GM21786 (cell line): Measurements from ENCODE around the gene MYO15A.
"Not testable (repeated sequence)": the region's sequence is repeated elsewhere in the genome, so short reads cannot be mapped to it uniquely, and the experiment has no call there.

Source experiments
- ATAC-seq: cut with Tn5 transposase; IDR thresholded peaks from one replicate; pipeline ENCODE4 v1.9.1; 2021; ENCODE audit not compliant: unreplicated experiment

The MYO15A gene

GRCh38 chr17:18208092-18208491 is 99.5 kb downstream of the MYO15A start:
- ATAC-seq, result no peak

- no peak for ATAC-seq
These were observed 105.2 kb downstream of the MYO15A start for GRCh38 chr17:18213666-18214270.

- ATAC-seq, result not testable (repeated sequence)
These were observed 108.3 kb downstream of the MYO15A start for GRCh38 chr17:18216906-18217305.

- no peak for ATAC-seq
These were observed 109.0 kb downstream of the MYO15A start for GRCh38 chr17:18217412-18218015.

DNA sequence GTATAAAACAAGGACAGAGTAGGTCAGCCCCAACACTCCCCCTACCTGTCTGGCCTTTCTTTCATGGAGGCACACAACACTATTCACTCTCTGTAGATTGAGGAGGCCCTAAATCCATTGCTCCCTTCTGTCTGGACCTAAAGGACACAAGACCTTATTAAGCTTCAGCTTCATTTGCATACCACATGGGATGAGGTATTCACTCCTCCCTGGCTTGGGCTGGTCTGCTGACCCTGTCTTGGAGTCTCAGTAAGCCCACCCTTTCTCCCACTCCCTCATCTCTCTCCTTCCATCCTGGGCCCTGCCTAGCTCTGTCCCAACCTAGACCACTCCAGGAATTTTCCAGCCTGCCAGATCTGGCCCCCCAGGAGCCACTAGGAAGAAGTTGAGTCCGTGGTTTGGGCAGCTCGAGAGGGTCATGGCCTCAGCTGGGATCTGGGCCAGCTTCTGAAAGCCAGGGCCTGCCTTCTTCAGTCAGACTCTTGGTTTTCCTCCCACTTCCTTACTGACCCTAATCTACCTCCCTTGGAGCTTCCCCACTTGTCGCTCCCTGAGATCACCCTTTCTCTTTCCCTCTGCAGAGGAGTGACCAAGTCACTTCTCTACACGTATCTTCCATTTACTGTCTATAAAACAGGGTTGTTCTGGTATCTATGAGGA is 110.3 kb downstream of the MYO15A start:
- ATAC-seq, result no peak

DNA sequence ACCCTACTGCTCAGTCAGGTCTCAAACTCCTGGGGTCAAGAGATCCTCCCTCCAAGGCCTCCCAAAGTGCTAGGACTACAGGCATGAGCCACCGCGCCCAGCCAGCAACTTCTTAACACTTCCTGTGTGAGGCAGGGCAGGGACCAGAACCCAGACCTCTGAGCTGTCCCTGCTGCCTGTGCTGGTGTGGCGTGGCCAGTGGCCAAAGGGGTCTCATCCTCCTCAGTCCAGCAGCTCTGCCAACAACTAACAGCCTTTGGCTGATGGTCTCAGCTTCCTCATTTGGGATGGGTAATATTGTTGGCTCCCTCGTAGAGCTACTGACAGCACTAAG is 115.5 kb downstream of the MYO15A start:
- no peak for ATAC-seq

DNA sequence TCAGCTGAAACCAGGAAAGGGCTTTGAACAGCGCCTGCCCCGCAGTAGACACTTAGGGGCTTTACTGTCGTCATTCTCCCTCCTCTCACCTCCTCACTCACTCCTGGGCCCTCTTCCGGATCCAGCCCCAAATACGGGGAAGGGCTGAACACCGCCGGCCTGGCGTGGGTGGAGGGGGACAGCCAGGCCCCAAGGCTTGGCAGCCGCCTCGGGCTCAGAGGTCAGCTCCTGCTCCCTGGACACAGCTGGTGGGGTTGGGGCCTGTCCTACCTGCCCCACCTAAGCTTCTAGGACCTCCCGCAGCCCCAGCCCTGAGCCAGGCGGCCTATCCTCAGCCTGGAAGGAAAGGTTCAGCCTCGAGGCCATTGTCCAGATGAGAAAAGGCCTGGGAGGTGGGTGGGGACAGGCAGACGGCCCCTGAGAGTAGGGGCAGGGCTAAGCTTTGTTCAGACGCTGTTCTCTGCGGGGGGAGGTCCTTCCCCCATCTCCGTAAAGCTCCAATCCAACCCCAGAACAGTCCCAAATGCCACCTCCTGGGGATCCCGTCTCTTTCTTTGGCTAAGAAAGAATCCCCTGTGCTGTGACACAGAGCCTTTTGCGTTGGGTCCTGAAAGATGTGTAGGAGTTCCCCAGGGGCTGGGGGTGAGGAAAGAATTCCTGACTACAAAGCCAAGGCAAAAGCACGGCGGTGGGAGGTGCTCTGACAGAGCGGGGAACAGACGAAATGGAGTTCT is 116.0 kb downstream of the MYO15A start:
- no peak for ATAC-seq

DNA sequence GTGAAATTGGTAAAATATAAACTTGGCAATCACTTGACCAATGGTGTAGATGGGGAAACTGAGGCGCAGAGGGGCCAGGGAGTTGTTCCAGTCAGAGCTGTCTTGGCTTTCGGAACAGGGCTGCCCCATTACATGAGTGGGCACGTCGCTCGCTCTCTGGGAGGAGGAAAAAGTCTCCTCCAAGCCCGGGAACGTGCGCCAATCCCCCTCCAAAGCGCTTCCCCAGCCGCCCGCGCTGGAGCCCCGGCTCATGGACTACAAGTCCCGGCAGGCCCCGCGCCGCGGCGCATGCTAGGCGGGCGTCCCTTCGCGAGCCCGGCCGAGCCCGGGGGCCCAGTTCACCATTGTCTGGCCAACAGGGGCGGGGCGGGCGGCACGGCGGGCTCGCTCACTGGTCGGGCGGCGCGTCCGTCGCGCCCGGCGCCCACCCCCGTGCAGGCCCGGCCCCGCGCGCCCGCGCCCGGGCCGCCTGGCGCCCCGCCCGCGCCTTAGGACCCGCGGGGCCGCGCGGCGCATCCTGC is 116.6 kb downstream of the MYO15A start, which contains the start of gene LLGL1:
Gene LLGL1 (plus strand): TSS at position 515 of the 521 bp plus-strand sequence. CDS start 48 bp downstream, outside the sequence.
- ATAC-seq, result peak; percentile 73

DNA sequence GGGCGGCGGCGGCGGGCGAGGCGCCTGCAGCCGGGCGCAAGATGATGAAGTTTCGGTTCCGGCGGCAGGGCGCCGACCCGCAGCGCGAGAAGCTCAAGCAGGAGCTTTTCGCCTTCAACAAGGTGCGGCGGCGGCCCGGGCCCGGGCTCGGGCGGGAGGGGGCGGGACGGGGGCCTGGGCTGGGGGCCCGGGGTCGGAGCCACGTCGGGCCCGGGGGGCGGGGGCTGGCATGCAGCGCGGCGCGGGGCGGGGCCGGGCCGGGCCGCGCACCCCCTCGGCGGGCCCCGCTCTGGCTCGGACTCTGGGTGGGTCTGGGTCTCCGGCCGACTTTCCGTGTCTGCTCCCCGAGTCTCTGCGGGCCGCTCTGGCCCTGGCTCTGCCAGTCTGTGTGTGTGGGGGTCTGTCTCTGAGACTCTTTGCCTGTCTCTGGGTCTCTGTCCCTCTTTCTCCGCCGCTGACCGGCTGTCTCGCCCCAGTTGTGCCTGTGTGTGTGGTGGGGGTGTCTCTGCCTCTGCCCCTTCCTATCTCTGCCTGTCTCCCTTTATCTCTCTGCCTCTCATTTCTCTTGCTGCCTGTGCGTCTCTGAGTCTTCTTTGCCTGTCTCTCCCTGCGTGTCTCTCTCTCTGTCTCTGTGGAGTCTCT is 117.2 kb downstream of the MYO15A start:
- ATAC-seq, result peak; percentile 15

- no peak for ATAC-seq
These were observed 117.9 kb downstream of the MYO15A start for GRCh38 chr17:18226284-18226945.

- no peak for ATAC-seq
These were observed 119.1 kb downstream of the MYO15A start for GRCh38 chr17:18227635-18228034.

DNA sequence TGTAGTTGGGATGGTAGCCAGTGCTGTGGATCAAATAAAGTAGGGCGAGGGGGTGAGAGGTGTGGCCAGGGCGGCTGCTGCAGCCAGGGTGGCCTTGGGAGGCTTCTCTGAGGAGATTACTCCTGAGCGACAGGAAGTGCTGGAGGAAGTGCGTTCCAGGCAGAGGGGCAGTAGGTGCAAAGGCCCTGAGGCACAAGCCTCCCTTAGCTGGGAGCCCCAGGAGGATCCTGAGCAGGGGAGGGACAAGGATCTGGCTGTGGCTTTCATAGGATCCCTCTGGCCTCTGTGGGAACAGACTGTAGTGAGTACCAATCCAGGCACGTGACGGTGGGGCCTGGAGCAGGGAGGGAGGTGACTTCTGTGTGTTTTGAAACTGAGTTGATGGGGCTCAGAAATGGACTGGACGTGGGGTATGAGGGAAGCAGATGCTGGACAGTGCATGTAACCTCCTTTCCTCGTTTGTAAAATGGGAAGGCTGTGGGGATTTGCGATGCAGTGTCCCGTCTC is 119.7 kb downstream of the MYO15A start:
- no peak for ATAC-seq

- no peak for ATAC-seq
These were observed 120.7 kb downstream of the MYO15A start for GRCh38 chr17:18229254-18229653.
